Tibial nerve (tissue), 4 donors: ENCODE data around the gene ATP7A.

Experiments used
- EP300 ChIP-seq, 2 donors: sonication (generic); formaldehyde crosslinking; IDR thresholded peaks; one replicate each; pipeline ENCODE4 v1.6.1; 2017; ENCODE audit warnings: antibody characterized with exemption in 2 of 2, mild to moderate bottlenecking in 1 of 2
- POLR2A ChIP-seq, 2 donors: fragments of 450-650 bp; IDR thresholded peaks; one replicate each; pipeline ENCODE4 v1.6.1; 2017; ENCODE audit warnings: antibody characterized with exemption in 2 of 2, mild to moderate bottlenecking in 2 of 2, moderate library complexity in 2 of 2
- TF ChIP-seq, protein P1 (sequence below), 5 experiments: fragments of 200-600 bp in 3 of 5; fragments of 450-650 bp in 2 of 5; sonication (generic) in 3 of 5; IDR thresholded peaks; one replicate each; pipeline ENCODE4 v1.5.1; 2016 to 2019; ENCODE audit warnings: antibody characterized with exemption in 5 of 5, mild to moderate bottlenecking in 3 of 5, moderate library complexity in 2 of 5

- TF ChIP-seq POLR2A (IDR thresholded peaks at IDR 0.05): no peak
- TF ChIP-seq, protein P1, sequence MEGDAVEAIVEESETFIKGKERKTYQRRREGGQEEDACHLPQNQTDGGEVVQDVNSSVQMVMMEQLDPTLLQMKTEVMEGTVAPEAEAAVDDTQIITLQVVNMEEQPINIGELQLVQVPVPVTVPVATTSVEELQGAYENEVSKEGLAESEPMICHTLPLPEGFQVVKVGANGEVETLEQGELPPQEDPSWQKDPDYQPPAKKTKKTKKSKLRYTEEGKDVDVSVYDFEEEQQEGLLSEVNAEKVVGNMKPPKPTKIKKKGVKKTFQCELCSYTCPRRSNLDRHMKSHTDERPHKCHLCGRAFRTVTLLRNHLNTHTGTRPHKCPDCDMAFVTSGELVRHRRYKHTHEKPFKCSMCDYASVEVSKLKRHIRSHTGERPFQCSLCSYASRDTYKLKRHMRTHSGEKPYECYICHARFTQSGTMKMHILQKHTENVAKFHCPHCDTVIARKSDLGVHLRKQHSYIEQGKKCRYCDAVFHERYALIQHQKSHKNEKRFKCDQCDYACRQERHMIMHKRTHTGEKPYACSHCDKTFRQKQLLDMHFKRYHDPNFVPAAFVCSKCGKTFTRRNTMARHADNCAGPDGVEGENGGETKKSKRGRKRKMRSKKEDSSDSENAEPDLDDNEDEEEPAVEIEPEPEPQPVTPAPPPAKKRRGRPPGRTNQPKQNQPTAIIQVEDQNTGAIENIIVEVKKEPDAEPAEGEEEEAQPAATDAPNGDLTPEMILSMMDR (IDR thresholded peaks at IDR 0.05): no peak
- no peak for TF ChIP-seq EP300 (IDR thresholded peaks at IDR 0.05)
Measured at GRCh38 chrX:77969538-77969937, 59.0 kb downstream of the ATP7A start, which contains the start of gene PGAM4.
